Astrocyte (in vitro differentiated cells and primary cell): ENCODE measurements around the gene IGFN1. TPM values are rescaled to one million over a fixed set of nuclear protein-coding genes. Genes with fewer than 3 reads are reported as not detected.

Source experiments
- DNase-seq: peaks from one replicate; pipeline ENCODE4 v3.0.0-alpha.2; 2010; ENCODE audit warnings: low read depth
- FAIRE-seq: peaks from 2 replicates; lab custom pipeline; 2011; peaks lifted over from hg19 to GRCh38; lab: Jason Lieb, UNC
- H2AFZ ChIP-seq: 2 replicates; pipeline ENCODE4 v1.6.0; 2012; ENCODE audit warnings: low read depth, low read length, inconsistent platforms
- H3K27ac ChIP-seq: 2 replicates; pipeline ENCODE4 v1.5.1; 2011; ENCODE audit warnings: low read depth, low read length, inconsistent platforms
- H3K27me3 ChIP-seq: 2 replicates; pipeline ENCODE4 v1.6.0; 2011; ENCODE audit warnings: low read length, inconsistent platforms; ENCODE audit not compliant: insufficient read depth
- H3K36me3 ChIP-seq: 2 replicates; pipeline ENCODE4 v1.5.1; 2011; ENCODE audit warnings: low read length, inconsistent platforms; ENCODE audit not compliant: insufficient read depth
- H3K4me1 ChIP-seq: 2 replicates; pipeline ENCODE4 v1.5.1; 2011; ENCODE audit warnings: low read length, inconsistent platforms; ENCODE audit not compliant: insufficient read depth
- H3K4me2 ChIP-seq: 2 replicates; pipeline ENCODE4 v1.6.0; 2012; ENCODE audit warnings: low read length, inconsistent platforms
- H3K4me3 ChIP-seq: 2 replicates; pipeline ENCODE4 v1.5.1; 2011; ENCODE audit warnings: low read depth, mild to moderate bottlenecking, low read length, inconsistent platforms; ENCODE audit not compliant: insufficient read depth
- H3K79me2 ChIP-seq: 2 replicates; pipeline ENCODE4 v1.6.0; 2012; ENCODE audit warnings: mild to moderate bottlenecking, low read length, inconsistent platforms; ENCODE audit not compliant: insufficient read depth
- H3K9ac ChIP-seq: 2 replicates; pipeline ENCODE4 v1.6.0; 2012; ENCODE audit warnings: mild to moderate bottlenecking, low read length, inconsistent platforms
- H3K9me3 ChIP-seq: 2 replicates; pipeline ENCODE4 v1.5.1; 2012; ENCODE audit warnings: low read depth, mild to moderate bottlenecking, low read length, inconsistent platforms; ENCODE audit not compliant: insufficient read depth
- H4K20me1 ChIP-seq: 2 replicates; pipeline ENCODE4 v1.6.0; 2012; ENCODE audit warnings: low read length, inconsistent platforms; ENCODE audit not compliant: insufficient read depth
- H3K27ac Mint-ChIP-seq: one replicate; pipeline ENCODE4 v1.8.0; 2021; ENCODE audit warnings: mild to moderate bottlenecking, mixed read lengths; ENCODE audit not compliant: unreplicated experiment
- H3K27me3 Mint-ChIP-seq: one replicate; pipeline ENCODE4 v1.8.0; 2021; ENCODE audit warnings: low read depth, mixed read lengths; ENCODE audit not compliant: unreplicated experiment
- H3K36me3 Mint-ChIP-seq: one replicate; pipeline ENCODE4 v1.8.0; 2021; ENCODE audit warnings: low read depth, mixed read lengths; ENCODE audit not compliant: unreplicated experiment
- H3K4me1 Mint-ChIP-seq: one replicate; pipeline ENCODE4 v1.8.0; 2021; ENCODE audit warnings: low read depth, mixed read lengths; ENCODE audit not compliant: unreplicated experiment
- H3K4me3 Mint-ChIP-seq: one replicate; pipeline ENCODE4 v1.8.0; 2021; ENCODE audit warnings: mild to moderate bottlenecking, moderate library complexity, mixed read lengths; ENCODE audit not compliant: unreplicated experiment
- H3K9me3 Mint-ChIP-seq: one replicate; pipeline ENCODE4 v1.8.0; 2021; ENCODE audit warnings: mild to moderate bottlenecking, mixed read lengths; ENCODE audit not compliant: unreplicated experiment
- EZH2 ChIP-seq: IDR thresholded peaks from 2 replicates; pipeline ENCODE4 v1.6.1; 2012; ENCODE audit warnings: mild to moderate bottlenecking, low read length, inconsistent platforms; ENCODE audit not compliant: insufficient read depth
- total RNA-seq: library from RNA; stranded (reverse); gene quantifications from 2 replicates; pipeline ENCODE4 v1.2.1, GENCODE V29; 2021
- TF ChIP-seq, protein P1 (sequence below): IDR thresholded peaks from 2 replicates; pipeline ENCODE4 v1.5.1; 2011; ENCODE audit warnings: low read depth, mild to moderate bottlenecking, inconsistent platforms, low read length, moderate library complexity; ENCODE audit not compliant: insufficient read depth

Gene IGFN1
- total RNA-seq, 1 donor from 2014 or later = 0.02 TPM

- Mint-ChIP-seq H3K27ac (no peak overlapping the region), H3K36me3 (no peaks in the 10 kb centered on the region)
- no peak for DNase-seq
These were observed 30.7 kb downstream of the IGFN1 start for GRCh38 chr1:201221201-201221846.

GRCh38 chr1:201222125-201222524, 31.5 kb downstream of the IGFN1 start:
- no peak for FAIRE-seq
- H3K79me2 ChIP-seq = no peaks in the 10 kb centered on the region
- no peak overlapping the region for H3K4me3 Mint-ChIP-seq
- no peak for DNase-seq
- no peaks in the 10 kb centered on the region for H3K36me3 ChIP-seq
- no peak overlapping the region for H3K4me3 ChIP-seq
- no peaks in the 10 kb centered on the region for H4K20me1 ChIP-seq
- no peak overlapping the region for H3K4me2 ChIP-seq
- no peak overlapping the region for H2AFZ ChIP-seq
- no peaks in the 10 kb centered on the region for H3K27me3 ChIP-seq
- peaks cover 49% of the 10 kb centered on the region for H3K27me3 Mint-ChIP-seq
- no peaks in the 10 kb centered on the region for H3K4me1 ChIP-seq
- no peaks in the 10 kb centered on the region for H3K9me3 ChIP-seq
- H3K27ac ChIP-seq = no peak overlapping the region
- no peak overlapping the region for H3K27ac Mint-ChIP-seq
- no peaks in the 10 kb centered on the region for H3K36me3 Mint-ChIP-seq
- no peak overlapping the region for H3K9ac ChIP-seq
- TF ChIP-seq EZH2 = no peak
- TF ChIP-seq, protein P1, sequence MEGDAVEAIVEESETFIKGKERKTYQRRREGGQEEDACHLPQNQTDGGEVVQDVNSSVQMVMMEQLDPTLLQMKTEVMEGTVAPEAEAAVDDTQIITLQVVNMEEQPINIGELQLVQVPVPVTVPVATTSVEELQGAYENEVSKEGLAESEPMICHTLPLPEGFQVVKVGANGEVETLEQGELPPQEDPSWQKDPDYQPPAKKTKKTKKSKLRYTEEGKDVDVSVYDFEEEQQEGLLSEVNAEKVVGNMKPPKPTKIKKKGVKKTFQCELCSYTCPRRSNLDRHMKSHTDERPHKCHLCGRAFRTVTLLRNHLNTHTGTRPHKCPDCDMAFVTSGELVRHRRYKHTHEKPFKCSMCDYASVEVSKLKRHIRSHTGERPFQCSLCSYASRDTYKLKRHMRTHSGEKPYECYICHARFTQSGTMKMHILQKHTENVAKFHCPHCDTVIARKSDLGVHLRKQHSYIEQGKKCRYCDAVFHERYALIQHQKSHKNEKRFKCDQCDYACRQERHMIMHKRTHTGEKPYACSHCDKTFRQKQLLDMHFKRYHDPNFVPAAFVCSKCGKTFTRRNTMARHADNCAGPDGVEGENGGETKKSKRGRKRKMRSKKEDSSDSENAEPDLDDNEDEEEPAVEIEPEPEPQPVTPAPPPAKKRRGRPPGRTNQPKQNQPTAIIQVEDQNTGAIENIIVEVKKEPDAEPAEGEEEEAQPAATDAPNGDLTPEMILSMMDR = no peak
- H3K4me1 Mint-ChIP-seq = no peaks in the 10 kb centered on the region
- H3K9me3 Mint-ChIP-seq = no peaks in the 10 kb centered on the region

More at GRCh38 chr1:201221201-201221846, 30.7 kb downstream of the IGFN1 start:
- Histone ChIP-seq H3K36me3 (no peaks in the 10 kb centered on the region), H3K27me3 (no peaks in the 10 kb centered on the region), H4K20me1 (no peaks in the 10 kb centered on the region), H3K9ac (no peak overlapping the region), H3K79me2 (no peaks in the 10 kb centered on the region), H3K27ac (no peak overlapping the region), H2AFZ (no peak overlapping the region), H3K9me3 (no peaks in the 10 kb centered on the region), H3K4me3 (no peak overlapping the region), H3K4me1 (no peaks in the 10 kb centered on the region), H3K4me2 (no peak overlapping the region)
- no peak for FAIRE-seq
- Mint-ChIP-seq H3K4me3 (no peak overlapping the region), H3K9me3 (no peaks in the 10 kb centered on the region), H3K27me3 (peaks cover 49% of the 10 kb centered on the region), H3K4me1 (no peaks in the 10 kb centered on the region)
- TF ChIP-seq EZH2 = no peak
- TF ChIP-seq, protein P1 = no peak
